Lung (tissue), 12 donors: ENCODE results near the gene KCNK13. TPM values are rescaled to one million over a fixed set of nuclear protein-coding genes. Genes with fewer than 3 reads are reported as not detected.

ENCODE experiments used
- ATAC-seq: fragments of 200-7000 bp; cut with Tn5 transposase; one replicate; pipeline ENCODE4 v1.9.1; 2020; ENCODE audit warnings: moderate number of reproducible peaks; ENCODE audit not compliant: insufficient read depth, low FRiP score
- DNase-seq, 3 donors: peaks; one replicate each; pipeline ENCODE4 v3.0.0-alpha.2; 2013 to 2017
- H3K27ac ChIP-seq, 2 donors: one replicate each; pipeline ENCODE4 v1.5.1; 2013; ENCODE audit warnings: mild to moderate bottlenecking in 2 of 2, moderate library complexity in 2 of 2, control low read depth in 1 of 2, inconsistent platforms in 1 of 2, low read depth in 1 of 2, low read length in 1 of 2
- H3K27me3 ChIP-seq, 3 donors: one replicate each; pipeline ENCODE4 v1.5.1; 2013; ENCODE audit warnings: low read length in 2 of 3; ENCODE audit not compliant: control insufficient read depth in 3 of 3, insufficient read depth in 3 of 3
- H3K36me3 ChIP-seq, 4 donors: one replicate each; pipeline ENCODE4 v1.5.1; 2013; ENCODE audit warnings: low read length in 4 of 4, mild to moderate bottlenecking in 1 of 4, moderate library complexity in 1 of 4; ENCODE audit not compliant: control insufficient read depth in 4 of 4, insufficient read depth in 4 of 4
- H3K4me1 ChIP-seq, 5 donors: one replicate each; pipeline ENCODE4 v1.5.1; 2013; ENCODE audit warnings: low read length in 5 of 5, mild to moderate bottlenecking in 2 of 5, moderate library complexity in 1 of 5; ENCODE audit not compliant: control insufficient read depth in 5 of 5, insufficient read depth in 5 of 5
- H3K4me3 ChIP-seq: one replicate; pipeline ENCODE4 v1.5.1; 2013; ENCODE audit warnings: mild to moderate bottlenecking, control low read depth, moderate library complexity
- H3K9ac ChIP-seq, 2 donors: one replicate each; pipeline ENCODE4 v1.5.1; 2013; ENCODE audit warnings: low read length in 2 of 2, control low read depth in 1 of 2; ENCODE audit not compliant: insufficient read depth in 1 of 2
- H3K9me3 ChIP-seq, 4 donors: one replicate each; pipeline ENCODE4 v1.5.1; 2013; ENCODE audit warnings: low read length in 3 of 4, mild to moderate bottlenecking in 1 of 4, moderate library complexity in 1 of 4; ENCODE audit not compliant: control insufficient read depth in 4 of 4, insufficient read depth in 3 of 4
- CTCF ChIP-seq: IDR thresholded peaks from 2 replicates; pipeline ENCODE4 v1.5.1; 2012; ENCODE audit warnings: mild to moderate bottlenecking; ENCODE audit errors: control extremely low read depth, extremely low read depth
- WGBS, 2 donors: extraction: QIAGEN DNeasy Blood & Tissue Kit; methylation state at CpG; one replicate each; pipeline ENCODE4 v1.1.7; 2013; 5-methylcytosine and 5-hydroxymethylcytosine counted together
- polyA plus RNA-seq, 2 donors: library from polyadenylated mRNA; stranded (reverse); fragments of 200-250 nt; gene quantifications; one replicate each; pipeline ENCODE4 v1.2.1, GENCODE V29; 2013
- total RNA-seq, 2 donors: library from RNA; depleted of rRNA in 1 of 2; stranded (reverse); fragments of >200 nt in 1 of 2; gene quantifications; one replicate each; pipeline ENCODE4 v1.2.1, GENCODE V29; 2014 to 2021
- donor health status: control.
- donor health status: control.
- donor health status: Bipolar disorder and iron deficiency.
- donor health status: healthy.
- donor health status: DM: yes; HTN: yes; CAD: no.

The KCNK13 gene
- total and polyA plus RNA-seq, 4 donors: 0.34 to 1.4 (median 0.57) TPM

- no peaks in the 10 kb centered on the region for H3K4me1 ChIP-seq
- no peak for TF ChIP-seq CTCF
- WGBS, 2 donors: 70 to 75% methylated on average over 4 of the region's 4 CpGs
- H3K27me3 ChIP-seq: peaks cover 0 to 5% (median 2%) of the 10 kb centered on the region in 3 donors
- peaks cover 0 to 2% (median 0%) of the 10 kb centered on the region in 4 donors for H3K9me3 ChIP-seq
- H3K4me3 ChIP-seq: no peak overlapping the region
- no peaks in the 10 kb centered on the region for H3K36me3 ChIP-seq
- H3K9ac ChIP-seq: no peak overlapping the region
- H3K27ac ChIP-seq: no peak overlapping the region
- no peak for DNase-seq
- ATAC-seq: no peak
Measured at GRCh38 chr14:90168425-90169105, 106.8 kb downstream of the KCNK13 start.

GRCh38 chr14:90175631-90176030 lies 113.8 kb downstream of the KCNK13 start:
- H3K27ac ChIP-seq: no peak overlapping the region
- ATAC-seq (no peak), DNase-seq (no peak)
- 91 to 96% methylated on average over 3 of the region's 3 CpGs for WGBS, 2 donors
- no peaks in the 10 kb centered on the region for H3K36me3 ChIP-seq
- H3K4me3 ChIP-seq: no peak overlapping the region
- TF ChIP-seq CTCF: no peak
- H3K9me3 ChIP-seq: peaks cover 0 to 3% (median 0%) of the 10 kb centered on the region in 4 donors
- H3K27me3 ChIP-seq: no peaks in the 10 kb centered on the region
- no peak overlapping the region for H3K9ac ChIP-seq
- H3K4me1 ChIP-seq: peaks cover 0 to 4% (median 0%) of the 10 kb centered on the region in 5 donors

GRCh38 chr14:90177539-90178189 lies 115.9 kb downstream of the KCNK13 start:
- Histone ChIP-seq H3K9ac (no peak overlapping the region), H3K4me3 (no peak overlapping the region), H3K4me1 (peaks cover 0 to 4% (median 0%) of the 10 kb centered on the region in 5 donors), H3K36me3 (no peaks in the 10 kb centered on the region), H3K27me3 (no peaks in the 10 kb centered on the region), H3K9me3 (peaks cover 0 to 4% (median 0%) of the 10 kb centered on the region in 4 donors), H3K27ac (no peak overlapping the region)
- 93 to 97% methylated on average over 3 of the region's 3 CpGs for WGBS, 2 donors
- DNase-seq: no peak
- TF ChIP-seq CTCF: no peak
- ATAC-seq: no peak
